Fibroblast of mammary gland (primary cell): Measurements from ENCODE around the gene SLC6A19.

Experiments used
- DNase-seq: peaks from one replicate; pipeline ENCODE4 v3.0.0-alpha.2; 2010; ENCODE audit warnings: low read depth
- H3K4me3 ChIP-seq: 2 replicates; pipeline ENCODE4 v1.5.1; 2011; ENCODE audit warnings: low read depth, mild to moderate bottlenecking, low read length, moderate library complexity; ENCODE audit not compliant: control insufficient read depth
- CTCF ChIP-seq: conservative IDR thresholded peaks from 2 replicates; pipeline ENCODE4 v1.5.1; 2011; ENCODE audit warnings: low read depth, low read length, inconsistent platforms; ENCODE audit not compliant: control insufficient read depth, insufficient read depth

Gene SLC6A19

GRCh38 chr5:1188464-1188863, 12.9 kb upstream of the SLC6A19 start:
- no peak for TF ChIP-seq CTCF
- DNase-seq: no peak
- H3K4me3 ChIP-seq: no peak overlapping the region

- no peak for DNase-seq
- no peak for TF ChIP-seq CTCF
- no peak overlapping the region for H3K4me3 ChIP-seq
Measured at GRCh38 chr5:1189269-1189668, 12.1 kb upstream of the SLC6A19 start.

- no peak for TF ChIP-seq CTCF
Measured at GRCh38 chr5:1190278-1190677, 11.1 kb upstream of the SLC6A19 start.

GRCh38 chr5:1190837-1191239, 10.6 kb upstream of the SLC6A19 start:
- no peak overlapping the region for H3K4me3 ChIP-seq
- TF ChIP-seq CTCF: no peak
- DNase-seq: no peak

More at GRCh38 chr5:1190278-1190677, 11.1 kb upstream of the SLC6A19 start:
- DNase-seq: no peak
- H3K4me3 ChIP-seq: no peak overlapping the region

- no peak overlapping the region for H3K4me3 ChIP-seq
- no peak for DNase-seq
Measured at GRCh38 chr5:1192971-1193590, 8.3 kb upstream of the SLC6A19 start.

GRCh38 chr5:1193591-1193985, 7.8 kb upstream of the SLC6A19 start:
- H3K4me3 ChIP-seq: no peak overlapping the region
- TF ChIP-seq CTCF: no peak
- DNase-seq: no peak

More at GRCh38 chr5:1192971-1193590, 8.3 kb upstream of the SLC6A19 start:
- TF ChIP-seq CTCF: no peak

GRCh38 chr5:1194378-1194777, 7.0 kb upstream of the SLC6A19 start:
- TF ChIP-seq CTCF: no peak
- no peak for DNase-seq
- no peak overlapping the region for H3K4me3 ChIP-seq
